GM12878 (cell line): Measurements from ENCODE around the gene PSMA7. TPM values are rescaled to one million over a fixed set of nuclear protein-coding genes. Genes with fewer than 3 reads are reported as not detected.

Source experiments
- ATAC-seq: fragments of 200-7000 bp; cut with Tn5 transposase; 3 replicates; pipeline ENCODE4 v1.9.1; 2020; ENCODE audit warnings: mild to moderate bottlenecking, moderate library complexity
- BruUV-seq: library from RNA; stranded (reverse); fragments of 400-500 nt; replicated peaks from 2 replicates; lab custom pipeline; 2021; lab: Mats Ljungman, UMichigan
- CTCF ChIA-PET: fragments of 300-600 bp; sonication (Branson Sonifier 250); formaldehyde crosslinking; extraction: SDS; loops from one replicate; lab custom pipeline; 2021; ENCODE audit warnings: inconsistent platforms; lab: Yijun Ruan, JAX
- POLR2A ChIA-PET: fragments of 350-600 bp; formaldehyde crosslinking; extraction: SDS; loops from one replicate; lab custom pipeline; 2021; ENCODE audit warnings: inconsistent platforms; lab: Charles Lee
- RAD21 ChIA-PET: fragments of 300-600 bp; sonication (Branson Sonifier 250); formaldehyde crosslinking; loops from one replicate; lab custom pipeline; 2023; ENCODE audit warnings: antibody characterized with exemption; ENCODE audit not compliant: unreplicated experiment; lab: Charles Lee
- SMC1A ChIA-PET: fragments of 300-600 bp; sonication (Branson Sonifier 250); formaldehyde crosslinking; loops from one replicate; lab custom pipeline; 2023; ENCODE audit not compliant: unreplicated experiment, uncharacterized antibody; lab: Charles Lee
- DNase-seq: peaks from one replicate; pipeline ENCODE4 v3.0.0-alpha.2; 2011; ENCODE audit warnings: low read depth, low spot score
- FAIRE-seq: peaks from 3 replicates; lab custom pipeline; 2011; peaks lifted over from hg19 to GRCh38; lab: Jason Lieb, UNC
- H2AFZ ChIP-seq: 2 replicates; pipeline ENCODE4 v1.6.0; 2011; ENCODE audit warnings: low read depth, low read length, control low read depth; ENCODE audit not compliant: control insufficient read depth
- H3K27ac ChIP-seq: 2 replicates; pipeline ENCODE4 v1.5.1; 2011; ENCODE audit warnings: control low read depth; ENCODE audit not compliant: control insufficient read depth, insufficient read depth
- H3K27me3 ChIP-seq, 2 experiments: replicated peaks in 1 of 2; 2 replicates each; pipeline versions ENCODE4 v1.6.0 to v1.6.1; 2011; ENCODE audit warnings: low read length in 1 of 2; ENCODE audit not compliant: control insufficient read depth in 2 of 2, insufficient read depth in 2 of 2
- H3K36me3 ChIP-seq, 2 experiments: 2 replicates each; pipeline ENCODE4 v1.5.1; 2011; ENCODE audit warnings: low read length in 1 of 2; ENCODE audit not compliant: control insufficient read depth in 2 of 2, insufficient read depth in 2 of 2
- H3K4me1 ChIP-seq: 2 replicates; pipeline ENCODE4 v1.6.1; 2011; ENCODE audit warnings: mild to moderate bottlenecking, low read length, moderate library complexity, mixed read lengths; ENCODE audit not compliant: control insufficient read depth, insufficient read depth
- H3K4me2 ChIP-seq: 2 replicates; pipeline ENCODE4 v1.6.0; 2011; ENCODE audit warnings: control low read depth; ENCODE audit not compliant: control insufficient read depth, insufficient read depth
- H3K4me3 ChIP-seq: fragments of 200-600 bp; sonication (generic); 2 replicates; pipeline ENCODE4 v1.5.1; 2016
- H3K79me2 ChIP-seq: 2 replicates; pipeline ENCODE4 v1.6.0; 2011; ENCODE audit warnings: low read length; ENCODE audit not compliant: control insufficient read depth, insufficient read depth
- H3K9ac ChIP-seq: 2 replicates; pipeline ENCODE4 v1.8.0; 2011; ENCODE audit warnings: low read length, control low read depth, mixed read lengths; ENCODE audit not compliant: control insufficient read depth, insufficient read depth
- H3K9me3 ChIP-seq: replicated peaks from 3 replicates; pipeline ENCODE4 v1.5.1; 2011; ENCODE audit warnings: mild to moderate bottlenecking, low read length; ENCODE audit not compliant: control insufficient read depth, insufficient read depth
- H4K20me1 ChIP-seq: 2 replicates; pipeline ENCODE4 v1.6.0; 2011; ENCODE audit not compliant: control insufficient read depth, insufficient read depth
- BACH1 ChIP-seq: fragments of 450-650 bp; IDR thresholded peaks from 2 replicates; pipeline ENCODE4 v1.6.1; 2017; ENCODE audit warnings: mild to moderate bottlenecking, borderline replicate concordance
- CBX5 ChIP-seq: sonication (generic); IDR thresholded peaks from 2 replicates; pipeline ENCODE4 v1.6.1; 2016; ENCODE audit warnings: low read depth, moderate library complexity, mild to moderate bottlenecking, inconsistent platforms
- CHD2 ChIP-seq: IDR thresholded peaks from 2 replicates; pipeline ENCODE4 v1.6.1; 2011; ENCODE audit warnings: low read depth, low read length, improper control_type of control experiment, borderline replicate concordance
- HDAC6 ChIP-seq: fragments of 200-600 bp; sonication (generic); IDR thresholded peaks from one replicate; pipeline ENCODE4 v1.8.0; 2017; ENCODE audit warnings: antibody characterized with exemption; ENCODE audit not compliant: unreplicated experiment
- JUNB ChIP-seq: IDR thresholded peaks from 2 replicates; pipeline ENCODE4 v1.6.1; 2016; ENCODE audit warnings: antibody characterized with exemption, mild to moderate bottlenecking
- MYB ChIP-seq: fragments of 150-350 bp; IDR thresholded peaks from 2 replicates; pipeline ENCODE4 v1.6.1; 2014; ENCODE audit warnings: mild to moderate bottlenecking, low read depth, low read length, borderline replicate concordance
- POU2F2 ChIP-seq: IDR thresholded peaks from 3 replicates; pipeline ENCODE4 v1.6.1; 2011; ENCODE audit warnings: low read depth, mild to moderate bottlenecking, low read length, borderline replicate concordance
- RUNX3 ChIP-seq: IDR thresholded peaks from 2 replicates; pipeline ENCODE4 v1.6.1; 2012; ENCODE audit warnings: low read length, inconsistent platforms
- ZNF274 ChIP-seq: IDR thresholded peaks from one replicate; pipeline ENCODE4 v1.8.0; 2011; ENCODE audit not compliant: insufficient read length, insufficient read depth
- WGBS: methylation state at CpG from one replicate; pipeline ENCODE4 v1.1.6; 2016; ENCODE audit warnings: low lambda C conversion rate; ENCODE audit not compliant: insufficient replicate concordance, insufficient coverage; ENCODE audit errors: missing lambda C conversion rate; 5-methylcytosine and 5-hydroxymethylcytosine counted together
- in situ Hi-C: fragments of 300-500 bp; cut with MboI; formaldehyde crosslinking; loops from 9 replicates; pipeline ENCODE4 v1.14.3; 2018; ENCODE audit warnings: mixed read lengths
- intact Hi-C: fragments of 100-400 bp; cut with micrococcal nuclease; formaldehyde crosslinking; loops from one replicate; pipeline ENCODE4 v1.14.2; 2022; ENCODE audit not compliant: unreplicated experiment
- polyA plus RNA-seq, 11 experiments: library from polyadenylated mRNA; depleted of rRNA in 4 of 11; unstranded in 6 of 11; stranded (reverse) in 5 of 11; fragments of >200 nt; fragmentation: Nextera tagmentation in 4 of 11; fragmentation: Illumina TruSeq in 1 of 11; extraction: Ambion mirVana in 4 of 11; extraction: Trizol in 1 of 11; gene quantifications; 1 replicate in 1 of 11; 2 replicates in 10 of 11; pipeline versions ENCODE4 v1.2.1 to v1.2.3, GENCODE V29; 2011 to 2016; ENCODE audit warnings: inconsistent platforms in 2 of 11, missing spikeins in 2 of 11, low read depth in 1 of 11
- total RNA-seq, 4 experiments: library from RNA; depleted of rRNA in 3 of 4; stranded (reverse); fragments of >200 nt in 3 of 4; fragmentation: Illumina TruSeq in 1 of 4; extraction: Trizol in 1 of 4; gene quantifications; 2 replicates each; pipeline versions ENCODE4 v1.2.1 to v1.2.3, GENCODE V29; 2013 to 2021
- TF ChIP-seq, protein P1 (sequence below): IDR thresholded peaks from 2 replicates; pipeline ENCODE4 v1.6.1; 2012; ENCODE audit warnings: improper control_type of control experiment, low read depth, low read length; ENCODE audit not compliant: insufficient replicate concordance
- TF ChIP-seq, protein P2 (sequence below): IDR thresholded peaks from 2 replicates; pipeline ENCODE4 v1.6.1; 2011; ENCODE audit warnings: low read depth, low read length, improper control_type of control experiment, borderline replicate concordance
- TF ChIP-seq, protein P3 (sequence below): fragments of 450-650 bp; formaldehyde crosslinking; IDR thresholded peaks from 2 replicates; pipeline ENCODE4 v1.5.0; 2022; ENCODE audit warnings: mild to moderate bottlenecking, missing genetic modification characterization

The PSMA7 gene
- total and polyA plus RNA-seq, 10 of the 15 experiments (the other 5 are each of a cell fraction or from before 2014, with no cell fraction given): 216 to 857 (median 368) TPM

- TF ChIP-seq, protein P1, sequence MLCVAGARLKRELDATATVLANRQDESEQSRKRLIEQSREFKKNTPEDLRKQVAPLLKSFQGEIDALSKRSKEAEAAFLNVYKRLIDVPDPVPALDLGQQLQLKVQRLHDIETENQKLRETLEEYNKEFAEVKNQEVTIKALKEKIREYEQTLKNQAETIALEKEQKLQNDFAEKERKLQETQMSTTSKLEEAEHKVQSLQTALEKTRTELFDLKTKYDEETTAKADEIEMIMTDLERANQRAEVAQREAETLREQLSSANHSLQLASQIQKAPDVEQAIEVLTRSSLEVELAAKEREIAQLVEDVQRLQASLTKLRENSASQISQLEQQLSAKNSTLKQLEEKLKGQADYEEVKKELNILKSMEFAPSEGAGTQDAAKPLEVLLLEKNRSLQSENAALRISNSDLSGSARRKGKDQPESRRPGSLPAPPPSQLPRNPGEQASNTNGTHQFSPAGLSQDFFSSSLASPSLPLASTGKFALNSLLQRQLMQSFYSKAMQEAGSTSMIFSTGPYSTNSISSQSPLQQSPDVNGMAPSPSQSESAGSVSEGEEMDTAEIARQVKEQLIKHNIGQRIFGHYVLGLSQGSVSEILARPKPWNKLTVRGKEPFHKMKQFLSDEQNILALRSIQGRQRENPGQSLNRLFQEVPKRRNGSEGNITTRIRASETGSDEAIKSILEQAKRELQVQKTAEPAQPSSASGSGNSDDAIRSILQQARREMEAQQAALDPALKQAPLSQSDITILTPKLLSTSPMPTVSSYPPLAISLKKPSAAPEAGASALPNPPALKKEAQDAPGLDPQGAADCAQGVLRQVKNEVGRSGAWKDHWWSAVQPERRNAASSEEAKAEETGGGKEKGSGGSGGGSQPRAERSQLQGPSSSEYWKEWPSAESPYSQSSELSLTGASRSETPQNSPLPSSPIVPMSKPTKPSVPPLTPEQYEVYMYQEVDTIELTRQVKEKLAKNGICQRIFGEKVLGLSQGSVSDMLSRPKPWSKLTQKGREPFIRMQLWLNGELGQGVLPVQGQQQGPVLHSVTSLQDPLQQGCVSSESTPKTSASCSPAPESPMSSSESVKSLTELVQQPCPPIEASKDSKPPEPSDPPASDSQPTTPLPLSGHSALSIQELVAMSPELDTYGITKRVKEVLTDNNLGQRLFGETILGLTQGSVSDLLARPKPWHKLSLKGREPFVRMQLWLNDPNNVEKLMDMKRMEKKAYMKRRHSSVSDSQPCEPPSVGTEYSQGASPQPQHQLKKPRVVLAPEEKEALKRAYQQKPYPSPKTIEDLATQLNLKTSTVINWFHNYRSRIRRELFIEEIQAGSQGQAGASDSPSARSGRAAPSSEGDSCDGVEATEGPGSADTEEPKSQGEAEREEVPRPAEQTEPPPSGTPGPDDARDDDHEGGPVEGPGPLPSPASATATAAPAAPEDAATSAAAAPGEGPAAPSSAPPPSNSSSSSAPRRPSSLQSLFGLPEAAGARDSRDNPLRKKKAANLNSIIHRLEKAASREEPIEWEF: no peak
These were observed 42.9 kb upstream of the PSMA7 start (continued) for GRCh38 chr20:62186096-62186426.

- in situ Hi-C loops (no loop called here), intact Hi-C loops (loop anchor here (10.0 kb wide), 2 partner anchors 59 to 201 kb away; partner anchors contain the start of genes LSM14B and RPS21)
- Histone ChIP-seq H4K20me1 (no peaks in the 10 kb centered on the region), H3K4me3 (peak overlapping the region; percentile 100), H3K9ac (peak overlapping the region; percentile 85), H3K27me3 (no peaks in the 10 kb centered on the region), H3K36me3 (no peaks in the 10 kb centered on the region; a peak in 3 of 4 replicates), H3K79me2 (peaks cover 40% of the 10 kb centered on the region), H3K9me3 (no peaks in the 10 kb centered on the region), H3K4me2 (peak overlapping the region; percentile 60), H3K27ac (peak overlapping the region; percentile 78), H3K4me1 (no peaks in the 10 kb centered on the region), H2AFZ (no peak overlapping the region; the same call in 1 of the 2 replicates)
- no TSS peak for BruUV-seq
- TF ChIP-seq ZNF274 (no peak), MYB (no peak), JUNB (no peak), POU2F2 (no peak), RUNX3 (no peak), CHD2 (no peak), BACH1 (no peak), CBX5 (no peak), HDAC6 (no peak)
- TF ChIP-seq, protein P2, sequence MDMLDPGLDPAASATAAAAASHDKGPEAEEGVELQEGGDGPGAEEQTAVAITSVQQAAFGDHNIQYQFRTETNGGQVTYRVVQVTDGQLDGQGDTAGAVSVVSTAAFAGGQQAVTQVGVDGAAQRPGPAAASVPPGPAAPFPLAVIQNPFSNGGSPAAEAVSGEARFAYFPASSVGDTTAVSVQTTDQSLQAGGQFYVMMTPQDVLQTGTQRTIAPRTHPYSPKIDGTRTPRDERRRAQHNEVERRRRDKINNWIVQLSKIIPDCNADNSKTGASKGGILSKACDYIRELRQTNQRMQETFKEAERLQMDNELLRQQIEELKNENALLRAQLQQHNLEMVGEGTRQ: no peak
- TF ChIP-seq, protein P3, sequence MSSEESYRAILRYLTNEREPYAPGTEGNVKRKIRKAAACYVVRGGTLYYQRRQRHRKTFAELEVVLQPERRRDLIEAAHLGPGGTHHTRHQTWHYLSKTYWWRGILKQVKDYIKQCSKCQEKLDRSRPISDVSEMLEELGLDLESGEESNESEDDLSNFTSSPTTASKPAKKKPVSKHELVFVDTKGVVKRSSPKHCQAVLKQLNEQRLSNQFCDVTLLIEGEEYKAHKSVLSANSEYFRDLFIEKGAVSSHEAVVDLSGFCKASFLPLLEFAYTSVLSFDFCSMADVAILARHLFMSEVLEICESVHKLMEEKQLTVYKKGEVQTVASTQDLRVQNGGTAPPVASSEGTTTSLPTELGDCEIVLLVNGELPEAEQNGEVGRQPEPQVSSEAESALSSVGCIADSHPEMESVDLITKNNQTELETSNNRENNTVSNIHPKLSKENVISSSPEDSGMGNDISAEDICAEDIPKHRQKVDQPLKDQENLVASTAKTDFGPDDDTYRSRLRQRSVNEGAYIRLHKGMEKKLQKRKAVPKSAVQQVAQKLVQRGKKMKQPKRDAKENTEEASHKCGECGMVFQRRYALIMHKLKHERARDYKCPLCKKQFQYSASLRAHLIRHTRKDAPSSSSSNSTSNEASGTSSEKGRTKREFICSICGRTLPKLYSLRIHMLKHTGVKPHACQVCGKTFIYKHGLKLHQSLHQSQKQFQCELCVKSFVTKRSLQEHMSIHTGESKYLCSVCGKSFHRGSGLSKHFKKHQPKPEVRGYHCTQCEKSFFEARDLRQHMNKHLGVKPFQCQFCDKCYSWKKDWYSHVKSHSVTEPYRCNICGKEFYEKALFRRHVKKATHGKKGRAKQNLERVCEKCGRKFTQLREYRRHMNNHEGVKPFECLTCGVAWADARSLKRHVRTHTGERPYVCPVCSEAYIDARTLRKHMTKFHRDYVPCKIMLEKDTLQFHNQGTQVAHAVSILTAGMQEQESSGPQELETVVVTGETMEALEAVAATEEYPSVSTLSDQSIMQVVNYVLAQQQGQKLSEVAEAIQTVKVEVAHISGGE (CRISPR knock-in tag): no peak
- SMC1A ChIA-PET: no interaction called here
- WGBS: 28% methylated on average over 25 of the region's 25 CpGs
- RAD21 ChIA-PET: no interaction called here
- POLR2A ChIA-PET: no interaction called here
- DNase-seq (no peak), ATAC-seq (no peak), FAIRE-seq (no peak)
- CTCF ChIA-PET: no interaction called here
These were observed 40.4 kb upstream of the PSMA7 start for GRCh38 chr20:62183426-62184142.
